ENCODE measurements around the gene SMAD4. TPM values are rescaled to one million over a fixed set of nuclear protein-coding genes. Genes with fewer than 3 reads are reported as not detected.

SMAD4 gene
- total RNA-seq, 6 experiments from 2014 or later: 77.2 to 97.9 (median 84.0) TPM

DNA sequence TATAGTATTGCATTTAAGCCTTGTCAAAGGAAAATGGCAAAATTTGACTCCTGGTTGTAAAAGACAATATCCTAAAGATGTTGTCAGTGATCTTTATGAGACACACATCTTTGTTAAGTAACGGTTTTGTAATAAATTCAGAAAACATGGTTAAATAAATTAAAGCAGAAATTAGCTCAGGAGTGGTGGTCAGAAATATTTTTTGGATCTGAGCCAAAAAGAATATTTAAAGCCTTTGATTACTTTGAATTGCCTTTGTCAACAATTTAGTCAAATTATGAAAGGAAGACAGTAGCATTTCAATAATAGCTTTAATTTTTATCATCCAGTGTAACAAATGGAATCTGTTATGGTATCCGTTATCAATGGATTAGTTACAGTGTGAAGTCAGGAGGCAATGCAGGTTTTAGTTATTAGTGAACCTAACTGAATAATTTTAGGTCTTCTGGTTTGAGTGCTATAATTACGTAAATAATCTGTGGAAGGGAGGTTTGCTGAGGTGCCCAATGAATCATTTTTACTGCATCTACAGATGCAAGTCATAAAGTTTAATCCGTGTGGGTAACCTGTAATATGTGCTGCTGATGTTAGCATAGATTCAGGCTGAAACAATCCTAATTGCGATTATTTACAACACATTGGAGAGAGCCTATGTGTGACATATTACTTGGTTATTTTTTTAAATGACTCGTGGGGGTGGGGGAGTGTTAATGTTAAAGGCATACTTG is 42.7 kb downstream of the SMAD4 start:
- Mint-ChIP-seq H3K36me3 (ENCODE audit: low read depth) (peaks cover 38% of the 10 kb centered on the region), H3K9me3 (no peaks in the 10 kb centered on the region), H3K27ac (no peak overlapping the region), H3K27me3 (ENCODE audit: insufficient read depth) (no peaks in the 10 kb centered on the region; the same call in 1 of the 2 replicates), H3K4me3 (no peak overlapping the region), H3K4me1 (ENCODE audit: low read depth) (peaks cover 64% of the 10 kb centered on the region)
- DNase-seq: no peak
- TF ChIP-seq, protein P1, sequence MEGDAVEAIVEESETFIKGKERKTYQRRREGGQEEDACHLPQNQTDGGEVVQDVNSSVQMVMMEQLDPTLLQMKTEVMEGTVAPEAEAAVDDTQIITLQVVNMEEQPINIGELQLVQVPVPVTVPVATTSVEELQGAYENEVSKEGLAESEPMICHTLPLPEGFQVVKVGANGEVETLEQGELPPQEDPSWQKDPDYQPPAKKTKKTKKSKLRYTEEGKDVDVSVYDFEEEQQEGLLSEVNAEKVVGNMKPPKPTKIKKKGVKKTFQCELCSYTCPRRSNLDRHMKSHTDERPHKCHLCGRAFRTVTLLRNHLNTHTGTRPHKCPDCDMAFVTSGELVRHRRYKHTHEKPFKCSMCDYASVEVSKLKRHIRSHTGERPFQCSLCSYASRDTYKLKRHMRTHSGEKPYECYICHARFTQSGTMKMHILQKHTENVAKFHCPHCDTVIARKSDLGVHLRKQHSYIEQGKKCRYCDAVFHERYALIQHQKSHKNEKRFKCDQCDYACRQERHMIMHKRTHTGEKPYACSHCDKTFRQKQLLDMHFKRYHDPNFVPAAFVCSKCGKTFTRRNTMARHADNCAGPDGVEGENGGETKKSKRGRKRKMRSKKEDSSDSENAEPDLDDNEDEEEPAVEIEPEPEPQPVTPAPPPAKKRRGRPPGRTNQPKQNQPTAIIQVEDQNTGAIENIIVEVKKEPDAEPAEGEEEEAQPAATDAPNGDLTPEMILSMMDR (IDR thresholded peaks at IDR 0.05): no peak

DNA sequence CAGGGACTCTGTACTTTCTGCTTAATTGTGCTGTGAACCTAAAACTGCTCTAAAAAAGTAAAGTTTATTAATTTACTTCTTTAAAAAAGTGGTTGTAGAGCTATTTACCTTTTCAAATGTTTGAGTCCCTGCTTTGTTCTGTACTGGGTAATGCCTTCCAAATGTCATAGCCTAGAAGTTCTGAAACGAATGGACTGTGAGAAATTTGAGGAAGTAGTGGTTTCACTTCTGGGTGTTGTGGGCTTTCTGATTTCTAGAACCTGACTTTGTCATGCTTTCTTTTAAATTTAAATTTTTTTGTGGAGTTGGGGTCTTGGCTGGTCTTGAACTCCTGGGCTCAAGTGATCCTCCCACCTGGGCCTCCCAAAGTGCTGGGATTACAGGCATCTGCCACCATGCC is 44.6 kb downstream of the SMAD4 start:
- Mint-ChIP-seq H3K36me3 (ENCODE audit: low read depth) (peaks cover 45% of the 10 kb centered on the region), H3K4me3 (no peak overlapping the region), H3K27me3 (ENCODE audit: insufficient read depth) (no peaks in the 10 kb centered on the region; the same call in 1 of the 2 replicates), H3K4me1 (ENCODE audit: low read depth) (peaks cover 51% of the 10 kb centered on the region), H3K27ac (no peak overlapping the region), H3K9me3 (no peaks in the 10 kb centered on the region)
- no peak for DNase-seq
- TF ChIP-seq, protein P1 (IDR thresholded peaks at IDR 0.05): no peak

DNA sequence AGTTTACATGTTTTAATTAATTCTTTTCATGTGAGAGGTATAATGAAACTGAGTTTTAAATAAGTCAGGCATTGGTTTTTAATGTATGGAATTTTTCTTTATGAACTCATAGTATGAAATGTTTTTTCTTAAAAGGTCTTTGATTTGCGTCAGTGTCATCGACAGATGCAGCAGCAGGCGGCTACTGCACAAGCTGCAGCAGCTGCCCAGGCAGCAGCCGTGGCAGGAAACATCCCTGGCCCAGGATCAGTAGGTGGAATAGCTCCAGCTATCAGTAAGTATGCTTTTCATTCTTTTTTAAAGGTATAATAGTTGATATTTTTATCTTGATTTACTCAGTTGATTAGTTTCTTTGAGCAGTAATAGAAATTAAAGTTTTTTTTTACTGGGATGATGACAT is 46.5 kb downstream of the SMAD4 start:
- peaks cover 32% of the 10 kb centered on the region for H3K4me1 Mint-ChIP-seq (ENCODE audit: low read depth)
- no peak overlapping the region for H3K4me3 Mint-ChIP-seq
- TF ChIP-seq, protein P1 (IDR thresholded peaks at IDR 0.05): no peak
- no peaks in the 10 kb centered on the region for H3K9me3 Mint-ChIP-seq
- H3K27ac Mint-ChIP-seq: peak overlapping the region; percentile 77
- DNase-seq: no peak
- no peaks in the 10 kb centered on the region; the same call in 1 of the 2 replicates for H3K27me3 Mint-ChIP-seq (ENCODE audit: insufficient read depth)
- H3K36me3 Mint-ChIP-seq (ENCODE audit: low read depth): peaks cover 40% of the 10 kb centered on the region

DNA sequence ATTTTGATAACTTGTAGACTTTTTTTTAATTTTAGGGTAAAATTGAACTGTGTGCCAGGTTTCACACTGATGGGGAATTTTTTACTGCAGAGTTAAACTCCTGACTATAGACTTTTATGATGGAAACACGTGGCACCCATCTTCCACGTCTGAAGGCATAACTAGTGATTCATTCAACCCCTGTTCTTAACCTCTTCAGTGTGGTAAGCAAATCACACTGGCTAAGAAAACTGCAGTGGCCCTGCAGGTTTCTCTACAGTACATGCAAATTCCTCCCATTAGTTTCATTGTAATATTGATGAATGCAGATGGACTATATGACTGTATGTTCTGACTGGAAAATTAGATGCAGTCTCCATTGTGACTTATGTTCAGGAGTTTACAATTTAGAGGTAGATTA is 47.2 kb downstream of the SMAD4 start:
- Mint-ChIP-seq H3K27me3 (ENCODE audit: insufficient read depth) (no peaks in the 10 kb centered on the region; the same call in 1 of the 2 replicates), H3K27ac (peak overlapping the region; percentile 77), H3K36me3 (ENCODE audit: low read depth) (peaks cover 39% of the 10 kb centered on the region), H3K4me3 (no peak overlapping the region), H3K9me3 (no peaks in the 10 kb centered on the region), H3K4me1 (ENCODE audit: low read depth) (peaks cover 34% of the 10 kb centered on the region)
- peak; percentile 72 for DNase-seq
- TF ChIP-seq, protein P1 (IDR thresholded peaks at IDR 0.05): no peak

DNA sequence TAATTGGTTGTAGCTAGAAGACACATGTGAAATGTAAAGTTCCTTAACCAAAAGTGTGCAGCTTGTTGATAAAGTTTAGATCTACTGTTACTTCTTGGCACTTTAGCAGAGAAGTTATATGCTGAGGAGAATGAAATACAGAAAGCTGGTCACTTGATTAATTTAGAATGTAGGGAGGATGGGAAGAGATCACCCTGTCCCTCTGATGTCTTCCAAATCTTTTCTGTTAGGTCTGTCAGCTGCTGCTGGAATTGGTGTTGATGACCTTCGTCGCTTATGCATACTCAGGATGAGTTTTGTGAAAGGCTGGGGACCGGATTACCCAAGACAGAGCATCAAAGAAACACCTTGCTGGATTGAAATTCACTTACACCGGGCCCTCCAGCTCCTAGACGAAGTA is 48.0 kb downstream of the SMAD4 start:
- Mint-ChIP-seq H3K4me1 (ENCODE audit: low read depth) (peaks cover 38% of the 10 kb centered on the region), H3K27ac (no peak overlapping the region), H3K36me3 (ENCODE audit: low read depth) (peaks cover 44% of the 10 kb centered on the region), H3K9me3 (no peaks in the 10 kb centered on the region), H3K4me3 (no peak overlapping the region), H3K27me3 (ENCODE audit: insufficient read depth) (no peaks in the 10 kb centered on the region; the same call in 1 of the 2 replicates)
- TF ChIP-seq, protein P1 (IDR thresholded peaks at IDR 0.05): no peak
- DNase-seq: no peak
